RWPE2 (cell line): ENCODE results near the gene STK32C.

ENCODE experiments used
- ATAC-seq: fragments of 200-7000 bp; cut with Tn5 transposase; 3 replicates; pipeline ENCODE4 v1.9.1; 2021; ENCODE audit warnings: low read depth
- DNase-seq: peaks from one replicate; pipeline ENCODE4 v3.0.0-alpha.2; 2020; ENCODE audit warnings: low spot score
- H3K27ac ChIP-seq: fragments of 450-650 bp; 2 replicates; pipeline ENCODE4 v1.5.1; 2017; ENCODE audit warnings: mild to moderate bottlenecking; ENCODE audit not compliant: poor library complexity, severe bottlenecking
- H3K27me3 ChIP-seq: fragments of 250-450 bp; sonication (Bioruptor Pico); 2 replicates; pipeline ENCODE4 v1.5.1; 2021; ENCODE audit warnings: mild to moderate bottlenecking, moderate library complexity; ENCODE audit not compliant: insufficient read depth, poor library complexity, severe bottlenecking
- H3K36me3 ChIP-seq: fragments of 250-450 bp; sonication (Bioruptor Pico); 2 replicates; pipeline ENCODE4 v1.5.1; 2020; ENCODE audit warnings: low read depth, mild to moderate bottlenecking, moderate library complexity
- H3K4me1 ChIP-seq: fragments of 250-450 bp; sonication (Bioruptor Pico); 2 replicates; pipeline ENCODE4 v1.5.1; 2021; ENCODE audit warnings: mild to moderate bottlenecking, moderate library complexity; ENCODE audit not compliant: insufficient read depth, poor library complexity, severe bottlenecking
- H3K4me3 ChIP-seq: fragments of 250-450 bp; sonication (Bioruptor Pico); 2 replicates; pipeline ENCODE4 v1.5.1; 2021; ENCODE audit warnings: mild to moderate bottlenecking, moderate library complexity; ENCODE audit not compliant: severe bottlenecking
- H3K9me3 ChIP-seq: fragments of 250-450 bp; sonication (Bioruptor Pico); 2 replicates; pipeline ENCODE4 v1.5.1; 2021; ENCODE audit warnings: mild to moderate bottlenecking, moderate library complexity; ENCODE audit not compliant: severe bottlenecking
- CTCF ChIP-seq: fragments of 450-650 bp; IDR thresholded peaks from one replicate; pipeline ENCODE4 v1.5.1; 2017; ENCODE audit warnings: mild to moderate bottlenecking, moderate library complexity; ENCODE audit not compliant: poor library complexity, severe bottlenecking

The STK32C gene

GRCh38 chr10:132283604-132284382 is 24.0 kb downstream of the STK32C start:
- Histone ChIP-seq H3K27me3 (peaks cover 15% of the 10 kb centered on the region), H3K27ac (no peak overlapping the region), H3K36me3 (no peaks in the 10 kb centered on the region), H3K4me3 (no peak overlapping the region), H3K9me3 (no peaks in the 10 kb centered on the region), H3K4me1 (no peaks in the 10 kb centered on the region)
- DNase-seq (peak; percentile 61), ATAC-seq (no peak)
- TF ChIP-seq CTCF = no peak

- ATAC-seq = peak; percentile 29; the same call in 1 of the 3 replicates
- no peak overlapping the region for H3K4me3 ChIP-seq
- H3K27me3 ChIP-seq = peaks cover 15% of the 10 kb centered on the region
- no peaks in the 10 kb centered on the region for H3K36me3 ChIP-seq
- H3K27ac ChIP-seq = no peak overlapping the region
- peak; percentile 48 for DNase-seq
- no peaks in the 10 kb centered on the region for H3K4me1 ChIP-seq
- TF ChIP-seq CTCF = no peak
- no peaks in the 10 kb centered on the region for H3K9me3 ChIP-seq
These were observed 24.8 kb downstream of the STK32C start for GRCh38 chr10:132282667-132283603.

GRCh38 chr10:132281915-132282666 is 25.7 kb downstream of the STK32C start:
- H3K27me3 ChIP-seq = peaks cover 15% of the 10 kb centered on the region
- DNase-seq (peak; percentile 34), ATAC-seq (no peak)
- H3K4me3 ChIP-seq = no peak overlapping the region
- H3K4me1 ChIP-seq = no peaks in the 10 kb centered on the region
- H3K9me3 ChIP-seq = no peaks in the 10 kb centered on the region
- H3K27ac ChIP-seq = no peak overlapping the region
- TF ChIP-seq CTCF = no peak
- no peaks in the 10 kb centered on the region for H3K36me3 ChIP-seq

GRCh38 chr10:132280646-132281074 is 27.1 kb downstream of the STK32C start:
- Histone ChIP-seq H3K4me1 (no peaks in the 10 kb centered on the region), H3K36me3 (no peaks in the 10 kb centered on the region), H3K27me3 (peaks cover 19% of the 10 kb centered on the region), H3K27ac (no peak overlapping the region), H3K4me3 (no peak overlapping the region), H3K9me3 (no peaks in the 10 kb centered on the region)
- TF ChIP-seq CTCF = no peak
- DNase-seq (peak; percentile 44), ATAC-seq (no peak)
